A673 (cell line): ENCODE measurements around the gene ANO7. TPM values are rescaled to one million over a fixed set of nuclear protein-coding genes. Genes with fewer than 3 reads are reported as not detected.

Experiments used
- BruUV-seq: library from RNA; stranded (reverse); fragments of 400-500 nt; replicated peaks from 2 replicates; lab custom pipeline; 2021; lab: Mats Ljungman, UMichigan
- CTCF ChIA-PET: fragments of 300-600 bp; sonication (Branson Sonifier 250); formaldehyde crosslinking; loops from one replicate; lab custom pipeline; 2022; ENCODE audit warnings: antibody characterized with exemption; lab: Charles Lee
- POLR2A ChIA-PET: fragments of 300-600 bp; sonication (Branson Sonifier 250); formaldehyde crosslinking; loops from one replicate; lab custom pipeline; 2022; ENCODE audit warnings: antibody characterized with exemption; ENCODE audit not compliant: low non-redundant PET; lab: Charles Lee
- DNase-seq: peaks from one replicate; pipeline ENCODE4 v3.0.0-alpha.2; 2015; ENCODE audit warnings: low spot score
- H3K27ac ChIP-seq: fragments of 200-600 bp; sonication (generic); 2 replicates; pipeline ENCODE4 v1.5.1; 2016; ENCODE audit warnings: mixed run types, low read depth, mild to moderate bottlenecking, mixed read lengths, antibody characterized with exemption, low read length; ENCODE audit not compliant: poor library complexity, severe bottlenecking
- H3K27me3 ChIP-seq: fragments of 200-600 bp; sonication (generic); replicated peaks from 2 replicates; pipeline ENCODE4 v1.6.1; 2017; ENCODE audit warnings: mixed run types, low read depth, mild to moderate bottlenecking, mixed read lengths, antibody characterized with exemption, low read length; ENCODE audit not compliant: insufficient read depth, poor library complexity
- H3K36me3 ChIP-seq: fragments of 200-600 bp; sonication (generic); 2 replicates; pipeline ENCODE4 v1.6.1; 2016; ENCODE audit warnings: mixed run types, mild to moderate bottlenecking, mixed read lengths, antibody characterized with exemption, low read length; ENCODE audit not compliant: insufficient read depth, poor library complexity, severe bottlenecking
- H3K4me1 ChIP-seq: fragments of 200-600 bp; sonication (generic); 2 replicates; pipeline ENCODE4 v1.6.1; 2017; ENCODE audit warnings: mixed run types, mild to moderate bottlenecking, mixed read lengths, antibody characterized with exemption, low read length; ENCODE audit not compliant: insufficient read depth, poor library complexity, severe bottlenecking
- H3K4me3 ChIP-seq: fragments of 200-600 bp; sonication (generic); 2 replicates; pipeline ENCODE4 v1.5.1; 2016; ENCODE audit warnings: low read depth, mixed run types, mild to moderate bottlenecking, mixed read lengths, low read length; ENCODE audit not compliant: poor library complexity, severe bottlenecking
- H3K9me3 ChIP-seq: fragments of 200-600 bp; sonication (generic); 2 replicates; pipeline ENCODE4 v1.6.1; 2016; ENCODE audit warnings: mixed run types, low read depth, mild to moderate bottlenecking, mixed read lengths, antibody characterized with exemption, low read length; ENCODE audit not compliant: poor library complexity, severe bottlenecking
- EZH2 ChIP-seq: fragments of 200-600 bp; sonication (generic); IDR thresholded peaks from 2 replicates; pipeline ENCODE4 v1.6.1; 2017; ENCODE audit warnings: borderline replicate concordance, low read depth, mild to moderate bottlenecking, mixed read lengths, antibody characterized with exemption, low read length; ENCODE audit not compliant: poor library complexity, severe bottlenecking
- intact Hi-C: fragments of 100-400 bp; cut with micrococcal nuclease; formaldehyde crosslinking; loops from one replicate; pipeline ENCODE4 v1.10.0; 2022; ENCODE audit not compliant: unreplicated experiment
- total RNA-seq: library from RNA; stranded (reverse); gene quantifications from 2 replicates; pipeline ENCODE4 v1.2.3, GENCODE V29; 2021
- TF ChIP-seq, protein P1 (sequence below): fragments of 300-800, 200-600 bp; sonication (generic); conservative IDR thresholded peaks from 2 replicates; pipeline ENCODE4 v1.5.1; 2017; ENCODE audit warnings: low read depth, mild to moderate bottlenecking, antibody characterized with exemption, low read length, moderate library complexity, mixed read lengths

ANO7 gene
- total RNA-seq, 1 experiment from 2014 or later, result 0.45 TPM

DNA sequence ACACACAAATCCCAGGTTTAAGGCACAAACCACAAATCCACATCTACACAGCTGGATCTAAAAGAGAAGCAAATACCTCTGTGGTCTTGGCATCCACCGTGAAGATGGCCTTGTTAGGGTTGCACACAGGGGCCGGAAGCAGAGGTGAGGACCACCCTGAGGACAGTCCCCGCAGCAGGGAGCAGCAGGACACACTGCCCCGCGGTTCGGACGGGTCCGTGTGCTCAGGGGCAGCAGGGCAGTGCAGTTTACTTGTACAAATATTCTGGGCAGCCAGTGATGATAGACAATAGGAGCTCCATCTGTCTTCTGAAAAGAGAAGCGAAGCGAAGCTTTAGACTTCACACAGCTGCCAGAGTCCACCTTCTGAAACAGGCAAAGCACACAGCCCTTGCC, 48.0 kb upstream of the ANO7 start:
- CTCF ChIA-PET, result no interaction called here
- POLR2A ChIA-PET, result no interaction called here
- BruUV-seq, result no TSS peak
- Histone ChIP-seq H3K36me3 (peaks cover 21% of the 10 kb centered on the region), H3K27me3 (no peaks in the 10 kb centered on the region), H3K27ac (no peak overlapping the region), H3K4me3 (no peak overlapping the region), H3K4me1 (no peaks in the 10 kb centered on the region), H3K9me3 (no peaks in the 10 kb centered on the region)
- no peak for DNase-seq
- TF ChIP-seq, protein P1, sequence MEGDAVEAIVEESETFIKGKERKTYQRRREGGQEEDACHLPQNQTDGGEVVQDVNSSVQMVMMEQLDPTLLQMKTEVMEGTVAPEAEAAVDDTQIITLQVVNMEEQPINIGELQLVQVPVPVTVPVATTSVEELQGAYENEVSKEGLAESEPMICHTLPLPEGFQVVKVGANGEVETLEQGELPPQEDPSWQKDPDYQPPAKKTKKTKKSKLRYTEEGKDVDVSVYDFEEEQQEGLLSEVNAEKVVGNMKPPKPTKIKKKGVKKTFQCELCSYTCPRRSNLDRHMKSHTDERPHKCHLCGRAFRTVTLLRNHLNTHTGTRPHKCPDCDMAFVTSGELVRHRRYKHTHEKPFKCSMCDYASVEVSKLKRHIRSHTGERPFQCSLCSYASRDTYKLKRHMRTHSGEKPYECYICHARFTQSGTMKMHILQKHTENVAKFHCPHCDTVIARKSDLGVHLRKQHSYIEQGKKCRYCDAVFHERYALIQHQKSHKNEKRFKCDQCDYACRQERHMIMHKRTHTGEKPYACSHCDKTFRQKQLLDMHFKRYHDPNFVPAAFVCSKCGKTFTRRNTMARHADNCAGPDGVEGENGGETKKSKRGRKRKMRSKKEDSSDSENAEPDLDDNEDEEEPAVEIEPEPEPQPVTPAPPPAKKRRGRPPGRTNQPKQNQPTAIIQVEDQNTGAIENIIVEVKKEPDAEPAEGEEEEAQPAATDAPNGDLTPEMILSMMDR, result no peak
- TF ChIP-seq EZH2, result no peak
- intact Hi-C loops, result no loop called here

DNA sequence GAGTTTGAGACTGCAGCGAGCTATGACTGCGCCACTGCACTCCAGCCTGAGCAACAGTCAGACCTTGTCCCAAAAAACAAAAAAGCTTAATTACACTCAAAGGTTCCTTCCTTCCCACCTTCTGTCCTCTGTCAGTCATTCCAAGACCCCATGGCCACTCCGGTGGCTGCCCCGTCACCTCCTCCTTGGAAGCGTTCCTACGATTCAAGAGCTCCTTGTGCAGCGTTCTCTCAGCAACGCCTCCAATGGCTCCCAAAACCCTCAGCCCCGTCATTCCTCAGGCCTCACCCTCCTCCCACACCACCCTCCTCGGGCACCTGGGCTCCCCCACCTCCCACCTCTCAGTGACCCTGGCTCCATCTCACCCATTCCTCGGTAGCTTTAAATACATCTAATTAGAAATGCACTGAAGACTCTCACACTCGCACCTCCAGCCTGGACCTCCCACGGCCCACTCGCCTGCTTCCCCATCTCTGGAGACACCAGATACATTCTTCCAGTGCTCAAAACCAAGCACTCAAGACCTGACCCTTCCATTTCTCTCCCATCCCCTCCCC, 47.2 kb upstream of the ANO7 start:
- no peaks in the 10 kb centered on the region for H3K9me3 ChIP-seq
- DNase-seq, result no peak
- intact Hi-C loops, result no loop called here
- POLR2A ChIA-PET, result no interaction called here
- no peaks in the 10 kb centered on the region for H3K27me3 ChIP-seq
- no peak overlapping the region for H3K27ac ChIP-seq
- no peaks in the 10 kb centered on the region for H3K4me1 ChIP-seq
- peaks cover 14% of the 10 kb centered on the region for H3K36me3 ChIP-seq
- no peak for TF ChIP-seq EZH2
- TF ChIP-seq, protein P1, result no peak
- no TSS peak for BruUV-seq
- CTCF ChIA-PET, result no interaction called here
- H3K4me3 ChIP-seq, result no peak overlapping the region

DNA sequence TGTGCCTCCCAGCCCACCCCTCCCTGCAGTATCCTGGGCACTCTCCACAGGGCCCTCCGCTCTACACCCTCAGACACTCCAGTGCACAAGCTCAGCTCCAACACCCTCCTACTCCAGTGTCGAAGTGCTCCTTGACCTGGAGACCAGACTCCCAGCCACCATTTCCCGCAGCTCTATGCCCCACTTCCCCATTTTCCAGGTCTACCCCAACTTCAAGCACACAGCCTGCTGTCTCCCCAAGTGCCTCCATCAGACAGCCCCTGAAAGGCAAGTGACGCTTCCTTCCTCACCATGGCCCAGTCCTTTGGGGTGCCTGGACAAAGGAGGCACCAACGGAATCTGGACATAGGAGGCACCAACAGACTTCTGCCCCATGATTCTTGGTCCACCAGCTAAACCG, 46.4 kb upstream of the ANO7 start:
- no peak for DNase-seq
- ChIA-PET POLR2A (no interaction called here), CTCF (no interaction called here)
- Histone ChIP-seq H3K36me3 (peaks cover 14% of the 10 kb centered on the region), H3K4me3 (no peak overlapping the region), H3K27me3 (no peaks in the 10 kb centered on the region), H3K9me3 (no peaks in the 10 kb centered on the region), H3K4me1 (no peaks in the 10 kb centered on the region), H3K27ac (no peak overlapping the region)
- BruUV-seq, result no TSS peak
- intact Hi-C loops, result no loop called here
- TF ChIP-seq EZH2, result no peak
- TF ChIP-seq, protein P1, result no peak
